ENCODE data around the gene APMAP.

Gene APMAP

GRCh38 chr20:24968278-24968800, 24.2 kb downstream of the APMAP start:
- no peak for TF ChIP-seq ZNF274 (IDR thresholded peaks at IDR 0.05; ENCODE audit: low read depth, low read length)
- no peak overlapping the region for H3K4me3 ChIP-seq (ENCODE audit: low read length)

GRCh38 chr20:24966317-24967012, 26.1 kb downstream of the APMAP start:
- no peak for TF ChIP-seq ZNF274 (IDR thresholded peaks at IDR 0.05; ENCODE audit: low read depth, low read length)
- H3K4me3 ChIP-seq (ENCODE audit: low read length): no peak overlapping the region

DNA sequence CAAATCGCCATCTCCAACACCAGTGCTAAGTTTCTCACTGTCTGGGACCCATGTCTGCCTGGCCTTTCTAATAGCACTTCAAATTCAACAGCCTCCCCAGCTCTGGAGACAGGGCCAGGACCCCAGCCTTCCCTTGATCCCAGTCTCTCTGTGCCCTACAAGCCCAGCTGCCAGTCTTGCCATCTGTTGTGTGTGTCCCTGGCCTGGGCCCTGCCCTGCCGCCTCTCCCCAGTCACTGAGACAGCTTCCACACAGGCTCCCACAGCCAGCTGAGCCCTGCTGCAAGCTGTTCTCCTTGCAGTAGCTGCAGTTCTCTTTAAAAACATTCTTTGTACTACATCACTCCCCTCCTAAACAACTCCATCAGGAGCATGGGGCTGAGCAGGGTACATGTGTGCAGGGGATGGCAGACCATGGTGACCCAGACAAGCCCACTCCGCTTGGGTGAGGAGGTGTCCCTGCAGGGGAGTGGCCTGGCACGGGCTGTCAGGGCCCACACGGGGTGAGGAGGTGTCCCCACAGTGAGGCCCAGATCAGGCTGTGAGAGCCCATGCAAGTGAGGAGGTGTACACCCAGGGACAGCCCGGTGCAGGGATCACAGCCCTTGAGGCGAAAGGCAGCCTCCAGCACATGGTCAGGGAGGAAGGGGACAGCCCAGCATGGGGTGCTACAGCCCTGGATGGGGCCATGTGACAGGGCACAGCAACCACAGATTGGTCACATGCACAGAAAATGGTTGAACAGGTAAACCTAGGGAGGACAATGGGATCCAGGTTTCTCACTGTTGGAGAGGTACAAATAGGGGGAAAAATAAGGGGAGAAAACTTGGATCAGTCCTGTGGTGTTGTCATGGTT, 27.3 kb downstream of the APMAP start:
- TF ChIP-seq ZNF274 (IDR thresholded peaks at IDR 0.05; ENCODE audit: low read depth, low read length): no peak
- H3K4me3 ChIP-seq (ENCODE audit: low read length): no peak overlapping the region

DNA sequence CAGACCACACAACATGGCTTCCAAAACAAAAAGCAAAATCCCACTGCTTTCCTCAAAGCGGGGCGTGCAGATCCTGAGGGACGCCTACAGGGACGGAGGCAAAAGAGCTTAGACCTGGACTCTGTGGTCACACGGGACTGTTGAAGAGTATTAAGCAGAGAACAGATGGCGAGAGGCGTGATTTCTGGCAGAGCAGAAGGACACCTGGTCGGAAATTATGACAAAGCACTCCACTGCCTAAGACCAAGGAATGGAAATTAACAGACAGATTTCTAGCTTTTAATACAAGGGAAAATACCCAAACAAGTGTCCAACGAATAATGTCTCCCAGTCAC, 28.1 kb downstream of the APMAP start:
- H3K4me3 ChIP-seq (ENCODE audit: low read length): no peak overlapping the region
- no peak for TF ChIP-seq ZNF274 (IDR thresholded peaks at IDR 0.05; ENCODE audit: low read depth, low read length)

DNA sequence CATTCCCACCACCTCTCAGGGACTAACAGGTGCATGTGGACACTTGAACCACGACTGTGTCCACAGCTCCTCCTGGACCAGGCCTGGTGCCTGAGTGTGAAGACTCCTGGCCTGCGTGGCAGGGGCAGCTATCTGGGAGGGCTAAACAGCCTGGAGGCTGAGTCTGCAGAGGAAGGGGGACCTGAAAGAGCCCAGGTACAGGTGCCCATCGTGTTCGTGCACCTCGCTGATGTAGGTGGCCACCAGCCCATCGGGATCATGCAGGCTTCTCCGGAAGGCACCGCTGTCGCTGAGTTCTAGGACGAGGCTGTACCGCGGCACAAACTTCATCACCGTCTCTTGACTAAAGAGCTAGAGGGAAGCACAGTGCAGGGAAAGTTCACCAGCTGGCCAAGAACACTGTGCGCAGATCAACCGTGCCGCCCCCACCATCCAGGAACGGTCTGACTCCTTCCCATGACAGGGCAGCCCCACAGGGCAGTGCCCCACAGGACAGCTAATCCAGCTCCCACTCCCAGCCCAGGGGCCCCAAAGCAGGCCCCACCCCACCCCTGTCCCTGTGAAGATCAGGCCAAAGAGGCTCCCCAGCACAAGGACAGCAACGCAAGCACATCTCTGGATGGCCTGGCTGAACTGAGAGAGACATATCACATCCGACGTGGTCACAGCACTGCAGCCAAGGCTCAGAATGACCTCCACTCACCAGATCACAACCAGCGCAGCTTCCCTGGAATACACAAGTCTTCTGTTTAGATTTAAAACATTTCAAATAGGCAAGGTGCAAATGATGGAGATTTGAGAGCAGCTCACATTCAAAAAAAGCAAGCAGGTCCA, 28.7 kb downstream of the APMAP start:
- no peak overlapping the region for H3K4me3 ChIP-seq (ENCODE audit: low read length)
- no peak for TF ChIP-seq ZNF274 (IDR thresholded peaks at IDR 0.05; ENCODE audit: low read depth, low read length)

- no peak for TF ChIP-seq ZNF274 (IDR thresholded peaks at IDR 0.05; ENCODE audit: low read depth, low read length)
- no peak overlapping the region for H3K4me3 ChIP-seq (ENCODE audit: low read length)
These were observed 30.0 kb downstream of the APMAP start for GRCh38 chr20:24962510-24962909.

- no peak overlapping the region for H3K4me3 ChIP-seq (ENCODE audit: low read length)
- no peak for TF ChIP-seq ZNF274 (IDR thresholded peaks at IDR 0.05; ENCODE audit: low read depth, low read length)
These were observed 30.4 kb downstream of the APMAP start for GRCh38 chr20:24962182-24962492.

DNA sequence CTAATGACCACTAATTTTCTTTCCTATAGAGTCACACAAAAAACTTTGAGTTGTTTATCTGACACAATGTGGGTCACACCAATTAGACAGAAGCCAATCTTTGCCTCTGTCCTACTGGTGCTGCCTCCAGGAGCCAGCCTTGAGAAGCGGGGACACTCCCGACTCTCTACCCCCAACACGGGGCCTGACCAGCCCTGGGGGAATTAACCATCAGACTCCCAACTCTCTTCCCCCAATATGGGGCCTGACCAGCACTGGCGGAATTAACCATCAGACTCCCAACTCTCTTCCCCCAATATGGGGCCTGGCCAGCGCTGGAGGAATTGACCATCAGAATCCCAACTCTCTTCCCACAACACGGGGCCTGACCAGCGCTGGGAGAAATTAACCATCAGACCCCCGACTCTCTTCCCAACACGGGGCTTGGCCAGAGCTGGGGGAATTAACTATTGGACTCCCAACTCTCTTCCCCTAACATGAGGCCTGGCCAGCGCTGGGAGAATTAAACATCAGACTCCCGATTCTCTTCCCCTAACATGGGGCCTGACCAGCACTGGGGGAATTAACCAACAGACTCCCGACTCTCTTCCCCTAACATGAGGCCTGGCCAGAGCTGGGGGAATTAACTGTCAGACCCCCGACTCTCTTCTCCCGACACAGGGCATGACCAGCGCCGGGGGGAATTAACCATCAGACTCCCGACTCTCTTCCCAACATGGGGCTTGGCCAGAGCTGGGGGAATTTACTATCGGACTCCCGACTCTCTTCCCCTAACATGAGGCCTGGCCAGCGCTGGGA, 31.0 kb downstream of the APMAP start:
- no peak overlapping the region for H3K4me3 ChIP-seq (ENCODE audit: low read length)
- TF ChIP-seq ZNF274 (IDR thresholded peaks at IDR 0.05; ENCODE audit: low read depth, low read length): no peak

DNA sequence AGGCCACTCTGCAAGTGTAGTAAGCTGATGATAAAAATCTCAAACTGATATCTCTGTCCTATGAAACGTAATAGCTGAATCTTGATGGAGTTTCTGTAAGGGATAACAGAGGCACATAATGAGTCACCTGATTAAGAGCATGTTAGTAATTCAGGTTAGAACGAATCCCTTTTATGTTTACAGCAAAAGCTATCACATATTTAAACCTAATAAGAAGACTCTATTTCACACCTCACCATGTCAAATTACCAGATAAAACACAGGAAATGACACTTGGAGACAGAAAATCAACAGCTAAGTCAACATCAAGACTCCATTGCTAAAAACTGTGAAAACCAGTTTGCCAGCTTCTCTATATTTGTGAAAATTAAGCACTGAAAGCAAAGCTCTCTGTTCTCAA, 31.7 kb downstream of the APMAP start:
- H3K4me3 ChIP-seq (ENCODE audit: low read length): no peak overlapping the region
- no peak for TF ChIP-seq ZNF274 (IDR thresholded peaks at IDR 0.05; ENCODE audit: low read depth, low read length)

GRCh38 chr20:24960302-24960801, 32.2 kb downstream of the APMAP start:
- no peak for TF ChIP-seq ZNF274 (IDR thresholded peaks at IDR 0.05; ENCODE audit: low read depth, low read length)
- no peak overlapping the region for H3K4me3 ChIP-seq (ENCODE audit: low read length)

DNA sequence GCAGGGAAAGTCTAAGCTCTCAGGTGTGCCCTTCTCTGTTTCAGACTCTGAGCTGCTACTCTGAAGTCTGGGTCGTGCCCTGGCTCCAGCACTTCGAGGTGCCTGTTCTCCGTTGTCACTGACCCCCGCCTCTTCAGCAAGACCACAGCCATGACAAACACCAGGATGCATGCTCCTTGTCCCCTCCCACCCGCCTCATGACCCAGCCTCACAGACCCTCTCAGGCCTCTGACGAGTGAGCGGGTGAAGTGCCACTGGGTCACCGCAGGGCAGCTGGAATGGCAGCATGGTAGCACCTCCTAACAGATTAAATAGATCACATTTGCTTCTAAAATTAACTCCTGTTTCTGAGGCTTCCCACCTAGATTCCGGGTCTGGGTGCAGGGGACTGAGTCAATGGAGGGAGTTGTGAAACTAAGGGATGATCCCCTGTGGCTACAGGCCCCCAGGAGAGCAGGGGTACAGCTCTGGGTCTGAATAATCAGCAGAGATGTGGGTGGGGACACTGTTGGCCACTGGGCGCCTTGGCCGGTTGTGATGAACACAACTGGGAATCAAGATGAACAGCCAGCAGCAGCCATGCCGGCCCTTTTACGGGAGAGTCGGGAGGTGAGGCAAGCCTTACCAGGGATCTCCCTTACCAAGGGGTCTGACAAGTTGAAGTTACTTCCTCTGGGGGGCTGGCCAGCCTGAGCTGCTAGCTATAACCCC, 32.8 kb downstream of the APMAP start:
- no peak overlapping the region for H3K4me3 ChIP-seq (ENCODE audit: low read length)
- TF ChIP-seq ZNF274 (IDR thresholded peaks at IDR 0.05; ENCODE audit: low read depth, low read length): no peak

- no peak overlapping the region for H3K4me3 ChIP-seq (ENCODE audit: low read length)
- TF ChIP-seq ZNF274 (IDR thresholded peaks at IDR 0.05; ENCODE audit: low read depth, low read length): no peak
These were observed 33.8 kb downstream of the APMAP start for GRCh38 chr20:24958506-24959385.
